Germinal center (tissue), 1 donor: ENCODE data around the gene BTLA.
"Not testable (repeated sequence)": the region's sequence is repeated elsewhere in the genome, so short reads cannot be mapped to it uniquely, and the experiment has no call there.

Experiments
- DNase-seq: peaks from one replicate; pipeline ENCODE4 v3.0.0; 2012; ENCODE audit warnings: mixed read lengths, low spot score

BTLA gene

GRCh38 chr3:112491373-112491772 is 7.9 kb downstream of the BTLA start:
- DNase-seq, result no peak

- no peak for DNase-seq
These were observed 9.4 kb downstream of the BTLA start for GRCh38 chr3:112489674-112490479.

DNA sequence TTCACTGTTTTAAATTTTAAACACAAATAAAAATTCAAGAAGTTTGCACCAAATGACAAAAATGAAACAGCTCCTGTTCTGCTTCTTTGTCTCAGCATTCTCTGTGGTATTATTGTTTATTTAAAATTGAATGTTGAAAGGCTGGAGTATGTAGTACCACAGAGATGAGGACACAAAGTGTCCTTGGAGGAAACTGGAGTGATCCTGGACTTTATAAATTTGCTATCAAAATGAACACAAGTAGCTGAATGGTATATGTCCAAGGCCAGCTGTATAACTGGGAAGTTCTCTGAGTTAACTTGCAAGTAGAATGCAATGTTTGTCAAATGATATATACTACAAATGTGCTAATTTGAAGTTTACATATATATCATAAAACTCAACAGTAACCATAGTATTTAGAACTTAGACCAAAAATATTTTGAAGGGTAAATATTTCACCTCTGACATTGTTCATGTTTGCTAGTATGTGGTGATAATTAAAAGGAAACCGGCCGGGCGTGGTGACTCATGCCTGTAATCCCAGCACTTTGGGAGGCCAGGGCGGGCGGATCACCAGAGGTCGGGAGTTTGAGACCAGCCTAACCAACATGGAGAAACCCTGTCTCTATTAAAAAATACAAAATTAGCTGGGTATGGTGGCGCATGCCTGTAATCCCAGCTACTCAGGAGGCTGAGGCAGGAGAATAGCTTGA is 12.3 kb downstream of the BTLA start:
- no peak for DNase-seq

- no peak for DNase-seq
These were observed 14.9 kb downstream of the BTLA start for GRCh38 chr3:112484352-112484751.

DNA sequence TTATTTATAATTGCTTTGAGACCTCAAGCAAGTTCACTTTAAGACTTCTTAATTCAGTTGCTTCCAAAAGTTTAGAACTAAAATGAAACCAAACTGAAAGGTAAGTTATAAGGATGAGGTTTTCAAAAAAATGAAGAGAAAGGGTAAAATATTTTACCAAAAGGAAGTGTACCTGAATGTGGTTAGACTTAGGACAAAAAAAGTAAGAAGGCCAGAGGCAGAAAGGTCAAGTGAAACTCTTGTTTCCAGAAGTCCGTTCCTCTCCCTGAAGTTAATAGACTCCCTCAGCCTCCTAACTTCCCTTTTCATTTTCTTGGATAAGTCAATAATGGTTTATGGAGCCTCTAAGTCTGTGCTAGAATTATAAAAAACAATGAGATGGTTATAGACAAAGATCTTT is 16.6 kb downstream of the BTLA start:
- DNase-seq, result no peak

DNA sequence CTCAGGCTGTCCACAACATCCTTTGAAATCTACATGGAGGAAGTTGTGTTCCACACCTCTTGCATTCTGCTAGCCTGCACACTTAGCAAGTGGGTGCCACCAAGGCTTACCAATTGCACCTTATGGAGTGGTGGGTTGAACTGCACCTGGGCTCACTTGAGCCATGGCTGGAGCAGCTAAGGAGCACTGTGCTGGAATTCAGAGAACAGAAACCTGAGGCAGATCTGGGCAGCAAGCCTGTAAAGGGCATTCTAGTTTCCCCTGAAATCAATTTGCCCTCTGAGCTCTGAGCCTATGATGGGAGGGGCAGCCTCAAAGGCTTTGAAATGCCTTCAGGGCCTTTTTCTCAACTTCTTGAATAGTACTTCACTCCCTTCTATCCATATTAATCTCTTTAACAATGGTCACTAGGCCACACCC is 18.0 kb downstream of the BTLA start:
- DNase-seq, result no peak

DNA sequence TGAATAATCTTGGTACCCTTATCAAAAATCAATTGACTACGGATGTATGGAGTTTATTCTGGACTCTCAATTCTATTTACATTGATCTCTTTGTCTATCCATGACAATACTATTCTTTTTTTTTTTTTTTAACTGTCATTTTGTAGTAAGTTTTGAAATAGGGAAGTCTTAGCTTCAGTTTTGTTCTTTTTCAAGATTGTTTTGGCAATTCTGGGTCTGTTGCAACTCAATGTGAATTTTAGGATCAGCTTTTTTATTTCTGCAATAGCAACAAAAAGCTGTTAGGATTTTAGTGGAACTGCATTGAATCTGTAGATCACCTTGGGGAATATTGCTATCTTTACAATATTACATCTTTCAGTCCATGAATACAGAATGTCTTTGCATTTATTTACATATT is 21.4 kb downstream of the BTLA start:
- DNase-seq, result no peak

DNA sequence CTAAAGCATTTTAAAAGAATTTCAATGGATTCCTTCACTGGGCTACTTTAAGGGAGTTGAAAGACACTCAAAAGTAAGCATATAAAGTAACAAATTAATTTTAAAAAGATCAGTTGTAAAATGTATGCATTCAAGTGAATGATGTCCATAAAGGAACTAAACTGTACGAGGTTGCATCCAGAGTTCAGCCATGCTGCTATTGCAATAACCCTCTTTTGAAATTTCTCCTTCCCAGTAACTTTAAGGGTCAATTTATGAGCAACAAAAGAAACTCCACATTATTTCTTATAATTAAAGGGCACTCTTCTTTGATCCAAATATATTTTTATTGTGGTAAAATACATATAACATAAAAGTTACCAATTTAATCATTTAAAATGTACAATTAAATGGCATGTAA is 22.9 kb downstream of the BTLA start:
- no peak for DNase-seq

- no peak for DNase-seq
These were observed 24.5 kb downstream of the BTLA start for GRCh38 chr3:112474796-112475195.

- no peak for DNase-seq
These were observed 26.6 kb downstream of the BTLA start for GRCh38 chr3:112472691-112473090.

GRCh38 chr3:112471596-112472325 is 27.5 kb downstream of the BTLA start:
- no peak for DNase-seq

- DNase-seq, result no peak
These were observed 28.5 kb downstream of the BTLA start for GRCh38 chr3:112470788-112471187.

GRCh38 chr3:112469671-112470070 is 29.6 kb downstream of the BTLA start:
- no peak for DNase-seq

GRCh38 chr3:112467539-112467938 is 31.7 kb downstream of the BTLA start:
- DNase-seq, result no peak

- no peak for DNase-seq
These were observed 33.3 kb downstream of the BTLA start for GRCh38 chr3:112466020-112466419.

DNA sequence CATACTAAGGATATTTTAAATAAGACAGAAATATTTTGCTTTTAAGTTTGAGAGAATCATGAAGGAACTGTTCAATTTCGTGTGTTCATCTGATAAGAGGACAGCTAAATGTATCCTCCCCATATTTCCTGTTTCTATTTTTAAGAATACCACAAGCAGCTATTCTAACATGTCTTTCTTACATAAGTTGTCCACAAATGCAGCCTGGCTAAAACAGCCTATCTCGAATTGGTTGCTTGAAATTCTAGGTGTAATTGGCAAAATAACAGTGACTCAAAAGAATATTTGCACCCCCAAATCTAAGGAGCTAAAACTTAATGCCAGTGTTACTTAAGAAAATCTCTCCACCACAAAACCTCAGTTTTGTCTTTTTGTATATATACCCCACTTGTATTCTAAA is 35.0 kb downstream of the BTLA start:
- DNase-seq, result peak; percentile 10

DNA sequence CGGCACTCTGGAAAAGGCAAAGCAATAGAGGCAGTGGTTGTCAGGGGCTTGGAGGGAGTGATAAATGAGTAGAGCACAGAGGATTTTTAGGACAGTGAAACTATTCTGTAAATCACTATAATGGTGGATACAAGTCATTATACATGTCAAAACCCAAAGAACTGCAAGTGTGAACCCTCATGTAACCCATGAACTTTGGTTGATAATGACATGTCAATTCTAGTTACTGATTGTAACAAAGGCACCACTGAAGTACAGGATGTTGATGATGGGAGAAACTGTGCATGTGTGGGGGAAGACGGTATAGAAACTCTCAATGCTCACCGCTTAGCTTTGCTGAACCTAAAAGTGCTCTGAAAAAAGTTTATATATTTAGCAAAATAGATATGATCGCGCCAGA is 36.0 kb downstream of the BTLA start:
- no peak for DNase-seq

DNA sequence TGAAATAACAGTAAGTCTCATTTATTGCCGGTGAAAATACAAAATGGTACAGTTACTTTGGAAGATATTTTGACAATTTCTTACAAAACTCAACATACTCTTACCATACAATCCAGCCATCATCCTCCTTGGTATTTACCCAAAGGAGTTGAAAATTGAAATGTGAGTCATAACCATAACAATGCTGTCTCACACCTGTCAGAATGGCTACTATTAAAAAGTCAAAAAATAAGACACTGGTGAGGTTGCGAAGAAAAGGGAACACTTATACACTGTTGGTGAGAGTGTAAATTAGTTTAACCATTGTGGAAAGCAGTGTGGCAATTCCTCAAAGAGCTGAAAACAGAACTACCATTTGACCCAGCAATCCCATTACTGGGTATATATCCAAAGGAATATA is 37.5 kb downstream of the BTLA start:
- DNase-seq, result not testable (repeated sequence)

- no peak for DNase-seq
These were observed 38.6 kb downstream of the BTLA start for GRCh38 chr3:112460519-112461195.

DNA sequence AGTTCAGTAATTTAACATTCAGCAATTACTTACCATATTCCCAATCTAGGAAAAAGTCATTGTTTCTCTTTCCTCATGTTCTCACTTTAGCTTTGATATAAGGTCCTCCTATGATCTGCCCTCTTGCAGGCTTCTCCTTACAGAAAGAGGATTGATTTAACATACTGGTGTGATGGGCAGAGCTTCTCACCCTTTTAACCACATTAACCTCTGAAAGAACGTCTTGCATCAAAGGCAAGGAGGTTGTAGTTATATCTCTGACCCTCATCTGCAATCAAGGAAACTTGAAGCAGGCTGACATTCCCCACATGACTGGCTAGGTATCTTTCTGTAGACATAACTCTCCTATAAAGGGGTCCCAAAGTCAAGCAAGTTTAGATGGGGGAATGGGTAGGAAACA is 39.5 kb downstream of the BTLA start:
- DNase-seq, result no peak

DNA sequence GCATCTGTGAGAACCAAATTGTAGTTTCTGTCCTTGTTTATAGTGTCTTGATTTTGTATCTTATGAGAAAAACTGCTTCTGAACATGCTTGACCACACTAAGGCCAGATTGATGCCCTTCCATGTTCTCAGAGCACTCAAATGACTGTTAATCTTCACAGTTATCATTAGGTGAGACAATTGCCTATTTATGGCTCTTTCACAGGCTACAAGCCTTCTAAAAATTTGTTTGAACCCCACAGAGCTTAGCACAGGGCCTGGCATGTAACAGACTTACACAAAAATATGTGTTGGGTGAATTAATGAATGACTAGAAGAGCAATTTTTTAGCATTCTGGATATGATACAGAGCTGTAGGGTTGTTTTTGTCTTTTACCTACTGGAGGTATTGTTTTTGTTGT is 43.1 kb downstream of the BTLA start:
- DNase-seq, result no peak

- no peak for DNase-seq
These were observed 50.3 kb downstream of the BTLA start for GRCh38 chr3:112448939-112449338.
